Panc1 (cell line): ENCODE measurements around the gene EPHA7. TPM values are rescaled to one million over a fixed set of nuclear protein-coding genes. Genes with fewer than 3 reads are reported as not detected.

Experiments used
- ATAC-seq: fragments of 200-7000 bp; cut with Tn5 transposase; 2 replicates; pipeline ENCODE4 v1.9.1; 2020; ENCODE audit warnings: mild to moderate bottlenecking, moderate library complexity
- BruUV-seq: library from RNA; stranded (reverse); fragments of 400-500 nt; replicated peaks from 2 replicates; lab custom pipeline; 2021; lab: Mats Ljungman, UMichigan
- CTCF ChIA-PET: fragments of 300-600 bp; sonication (Branson Sonifier 250); formaldehyde crosslinking; loops from one replicate; lab custom pipeline; 2022; ENCODE audit warnings: antibody characterized with exemption; lab: Charles Lee
- POLR2A ChIA-PET: fragments of 300-600 bp; sonication (Branson Sonifier 250); formaldehyde crosslinking; loops from one replicate; lab custom pipeline; 2022; ENCODE audit warnings: antibody characterized with exemption; lab: Charles Lee
- DNase-seq: peaks from one replicate; pipeline ENCODE4 v3.0.0-alpha.2; 2010; ENCODE audit warnings: low read depth, low spot score
- H3K27ac ChIP-seq: 2 replicates; pipeline ENCODE4 v1.5.1; 2011; ENCODE audit warnings: mild to moderate bottlenecking, low read length, inconsistent platforms
- H3K27me3 ChIP-seq: fragments of 200-500 bp; sonication (Bioruptor generic); 2 replicates; pipeline ENCODE4 v1.6.0; 2014; ENCODE audit warnings: low read length, inconsistent platforms; ENCODE audit not compliant: control insufficient read depth, insufficient read depth
- H3K36me3 ChIP-seq: fragments of 200-500 bp; sonication (Bioruptor generic); 2 replicates; pipeline ENCODE4 v1.5.1; 2014; ENCODE audit warnings: inconsistent platforms, mild to moderate bottlenecking, low read length, moderate library complexity; ENCODE audit not compliant: control insufficient read depth, insufficient read depth
- H3K4me1 ChIP-seq: 2 replicates; pipeline ENCODE4 v1.5.1; 2011; ENCODE audit warnings: inconsistent platforms, mild to moderate bottlenecking, low read length, moderate library complexity; ENCODE audit not compliant: control insufficient read depth, insufficient read depth
- H3K4me3 ChIP-seq, 2 experiments: 2 replicates each; pipeline ENCODE4 v1.5.1; 2011 to 2012; ENCODE audit warnings: low read depth in 2 of 2, low read length in 2 of 2, mild to moderate bottlenecking in 2 of 2, inconsistent platforms in 1 of 2, moderate library complexity in 1 of 2
- H3K9me3 ChIP-seq: fragments of 200-500 bp; sonication (Bioruptor generic); 2 replicates; pipeline ENCODE4 v1.5.1; 2014; ENCODE audit warnings: low read depth, mild to moderate bottlenecking, inconsistent platforms, low read length, moderate library complexity; ENCODE audit not compliant: control insufficient read depth, insufficient read depth
- CTCF ChIP-seq: fragments of 450-650 bp; IDR thresholded peaks from 2 replicates; pipeline ENCODE4 v1.5.1; 2017; ENCODE audit warnings: mild to moderate bottlenecking
- POLR2AphosphoS5 ChIP-seq: IDR thresholded peaks from 2 replicates; pipeline ENCODE4 v1.6.1; 2012; ENCODE audit warnings: mild to moderate bottlenecking, low read depth, low read length, moderate library complexity
- REST ChIP-seq, 2 experiments: IDR thresholded peaks; 2 replicates each; pipeline ENCODE4 v1.6.1; 2011 to 2012; ENCODE audit warnings: low read depth in 2 of 2, control low read depth in 1 of 2, low read length in 1 of 2, mild to moderate bottlenecking in 1 of 2, moderate library complexity in 1 of 2; ENCODE audit not compliant: insufficient read depth in 1 of 2
- SIN3A ChIP-seq: IDR thresholded peaks from 2 replicates; pipeline ENCODE4 v1.6.1; 2012; ENCODE audit warnings: low read depth, mild to moderate bottlenecking, low read length, moderate library complexity, borderline replicate concordance; ENCODE audit not compliant: insufficient read depth
- TCF7L2 ChIP-seq: IDR thresholded peaks from 2 replicates; pipeline ENCODE4 v1.6.1; 2011; ENCODE audit warnings: mild to moderate bottlenecking, low read depth, low read length, inconsistent platforms
- in situ Hi-C: cut with HindIII; loops from 2 replicates; pipeline ENCODE4 v1.10.0; 2016; ENCODE audit warnings: low sequenced_read_pairs, low pct_unique_long_range_greater_than_20kb
- intact Hi-C: fragments of 100-400 bp; cut with micrococcal nuclease; formaldehyde crosslinking; loops from one replicate; pipeline ENCODE4 v1.10.0; 2022; ENCODE audit not compliant: unreplicated experiment
- total RNA-seq: library from RNA; stranded (reverse); gene quantifications from one replicate; pipeline ENCODE4 v1.2.1, GENCODE V29; 2021; ENCODE audit not compliant: unreplicated experiment

The EPHA7 gene
- total RNA-seq, 1 experiment from 2014 or later, result 8.6 TPM

- CTCF ChIA-PET, result no interaction called here
- no peak overlapping the region; the same call in 1 of the 2 replicates for H3K27ac ChIP-seq
- BruUV-seq, result no TSS peak
- H3K27me3 ChIP-seq, result no peaks in the 10 kb centered on the region
- POLR2A ChIA-PET, result no interaction called here
- H3K36me3 ChIP-seq, result peaks cover 3% of the 10 kb centered on the region; the same call in 1 of the 2 replicates
- TF ChIP-seq CTCF (no peak), REST (IDR thresholded peaks at IDR 0.05; ENCODE audit: insufficient read depth in 1 of 2, low read depth in 2 of 2, low read length in 1 of 2) (no peak), POLR2AphosphoS5 (no peak), SIN3A (no peak), TCF7L2 (no peak)
- ATAC-seq, result no peak
- in situ Hi-C loops, result no loop called here
- H3K4me3 ChIP-seq, result no peak overlapping the region
- H3K9me3 ChIP-seq, result no peaks in the 10 kb centered on the region
- no peak for DNase-seq
- intact Hi-C loops, result loop anchor here (10.0 kb wide), 1 partner anchor 368 kb away; no protein-coding TSS in a partner anchor
- H3K4me1 ChIP-seq, result no peaks in the 10 kb centered on the region; the same call in 1 of the 2 replicates
Measured at GRCh38 chr6:93412452-93412851, 6.9 kb downstream of the EPHA7 start.

- no peaks in the 10 kb centered on the region; the same call in 1 of the 2 replicates for H3K4me1 ChIP-seq
- POLR2A ChIA-PET, result no interaction called here
- no peaks in the 10 kb centered on the region for H3K27me3 ChIP-seq
- no peak for ATAC-seq
- intact Hi-C loops, result no loop called here
- in situ Hi-C loops, result no loop called here
- peaks cover 3% of the 10 kb centered on the region; the same call in 1 of the 2 replicates for H3K36me3 ChIP-seq
- H3K4me3 ChIP-seq, result no peak overlapping the region
- no TSS peak for BruUV-seq
- H3K27ac ChIP-seq, result no peak overlapping the region
- no peak for DNase-seq
- CTCF ChIA-PET, result no interaction called here
- TF ChIP-seq CTCF (no peak), SIN3A (no peak), POLR2AphosphoS5 (no peak), TCF7L2 (no peak), REST (IDR thresholded peaks at IDR 0.05; ENCODE audit: insufficient read depth in 1 of 2, low read depth in 2 of 2, low read length in 1 of 2) (no peak)
- no peaks in the 10 kb centered on the region for H3K9me3 ChIP-seq
Measured at GRCh38 chr6:93407186-93407585, 12.2 kb downstream of the EPHA7 start.
